Neural progenitor cell (in vitro differentiated cells): ENCODE data around the gene RBM34.

Source experiments
- EZH2phosphoT487 ChIP-seq: fragments of 200-600 bp; sonication (generic); IDR thresholded peaks from 2 replicates; pipeline ENCODE4 v1.6.1; 2017; ENCODE audit warnings: antibody characterized with exemption
- TF ChIP-seq, protein P1 (sequence below): fragments of 200-600 bp; sonication (generic); IDR thresholded peaks from 2 replicates; pipeline ENCODE4 v1.5.1; 2017; ENCODE audit warnings: antibody characterized with exemption, mild to moderate bottlenecking

DNA sequence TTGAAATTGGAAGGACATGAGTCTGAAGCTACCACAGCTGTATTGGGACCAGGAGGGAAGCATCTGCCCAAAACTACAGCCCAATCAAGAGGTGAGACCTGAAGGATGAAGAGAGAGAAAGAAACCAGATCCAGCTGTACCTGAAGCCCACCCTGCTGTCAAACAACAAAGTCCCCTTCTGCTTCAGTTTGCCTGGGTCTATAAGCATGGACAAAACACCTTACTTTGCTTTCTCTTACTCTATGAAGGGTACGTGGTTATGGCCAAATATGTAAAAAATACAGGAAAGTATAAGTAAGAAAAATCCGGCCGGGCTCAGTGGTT is 58.8 kb downstream of the RBM34 start:
- TF ChIP-seq, protein P1, sequence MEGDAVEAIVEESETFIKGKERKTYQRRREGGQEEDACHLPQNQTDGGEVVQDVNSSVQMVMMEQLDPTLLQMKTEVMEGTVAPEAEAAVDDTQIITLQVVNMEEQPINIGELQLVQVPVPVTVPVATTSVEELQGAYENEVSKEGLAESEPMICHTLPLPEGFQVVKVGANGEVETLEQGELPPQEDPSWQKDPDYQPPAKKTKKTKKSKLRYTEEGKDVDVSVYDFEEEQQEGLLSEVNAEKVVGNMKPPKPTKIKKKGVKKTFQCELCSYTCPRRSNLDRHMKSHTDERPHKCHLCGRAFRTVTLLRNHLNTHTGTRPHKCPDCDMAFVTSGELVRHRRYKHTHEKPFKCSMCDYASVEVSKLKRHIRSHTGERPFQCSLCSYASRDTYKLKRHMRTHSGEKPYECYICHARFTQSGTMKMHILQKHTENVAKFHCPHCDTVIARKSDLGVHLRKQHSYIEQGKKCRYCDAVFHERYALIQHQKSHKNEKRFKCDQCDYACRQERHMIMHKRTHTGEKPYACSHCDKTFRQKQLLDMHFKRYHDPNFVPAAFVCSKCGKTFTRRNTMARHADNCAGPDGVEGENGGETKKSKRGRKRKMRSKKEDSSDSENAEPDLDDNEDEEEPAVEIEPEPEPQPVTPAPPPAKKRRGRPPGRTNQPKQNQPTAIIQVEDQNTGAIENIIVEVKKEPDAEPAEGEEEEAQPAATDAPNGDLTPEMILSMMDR = no peak
- no peak for TF ChIP-seq EZH2phosphoT487
